Neural cell (in vitro differentiated cells): ENCODE results near the gene TGFBR3. TPM values are rescaled to one million over a fixed set of nuclear protein-coding genes. Genes with fewer than 3 reads are reported as not detected.

Source experiments
- H2AFZ ChIP-seq: fragments of 200-600, 300-800 bp; sonication (generic), shearing (Covaris generic); 2 replicates; pipeline ENCODE4 v1.6.0; 2014; ENCODE audit warnings: low read depth, mild to moderate bottlenecking, antibody characterized with exemption, low read length, moderate library complexity
- H3F3A ChIP-seq: fragments of 200-600 bp; shearing (Covaris generic); 2 replicates; pipeline ENCODE4 v1.6.1; 2016; ENCODE audit warnings: mild to moderate bottlenecking, moderate library complexity, mixed read lengths, antibody characterized with exemption, low read length; ENCODE audit not compliant: insufficient read depth, poor library complexity, severe bottlenecking
- H3K27ac ChIP-seq: fragments of 200-600, 300-800 bp; sonication (generic), shearing (Covaris generic); 2 replicates; pipeline ENCODE4 v1.5.1; 2014; ENCODE audit warnings: mild to moderate bottlenecking, low read length, moderate library complexity
- H3K27me3 ChIP-seq: fragments of 300-800, 200-600 bp; sonication (generic), shearing (Covaris generic); 2 replicates; pipeline ENCODE4 v1.6.0; 2014; ENCODE audit warnings: mild to moderate bottlenecking, low read depth, low read length, moderate library complexity; ENCODE audit not compliant: insufficient read depth
- H3K36me3 ChIP-seq: fragments of 300-800, 200-600 bp; sonication (generic), shearing (Covaris generic); 2 replicates; pipeline ENCODE4 v1.5.1; 2014; ENCODE audit warnings: mild to moderate bottlenecking, antibody characterized with exemption, low read length, moderate library complexity; ENCODE audit not compliant: insufficient read depth
- H3K4me2 ChIP-seq: fragments of 300-800, 200-600 bp; sonication (generic), shearing (Covaris generic); 2 replicates; pipeline ENCODE4 v1.6.0; 2014; ENCODE audit warnings: mild to moderate bottlenecking, low read length
- H3K4me3 ChIP-seq: fragments of 300-800, 200-600 bp; sonication (generic), shearing (Covaris generic); 2 replicates; pipeline ENCODE4 v1.5.1; 2014; ENCODE audit warnings: mild to moderate bottlenecking, low read length, moderate library complexity
- H3K79me2 ChIP-seq: fragments of 200-600 bp; shearing (Covaris generic); replicated peaks from 2 replicates; pipeline ENCODE4 v1.6.0; 2014; ENCODE audit warnings: mild to moderate bottlenecking, low read length, moderate library complexity; ENCODE audit not compliant: insufficient read depth
- H3K9ac ChIP-seq: fragments of 300-800, 200-600 bp; sonication (generic), shearing (Covaris generic); 2 replicates; pipeline ENCODE4 v1.6.1; 2016; ENCODE audit warnings: mild to moderate bottlenecking, low read length, mixed read lengths
- H3K9me2 ChIP-seq: fragments of 200-600 bp; shearing (Covaris generic); 2 replicates; pipeline ENCODE4 v1.6.1; 2016; ENCODE audit warnings: mild to moderate bottlenecking, low read length, mixed read lengths; ENCODE audit not compliant: insufficient read depth
- H3K9me3 ChIP-seq: fragments of 200-600, 300-800 bp; sonication (generic), shearing (Covaris generic); 2 replicates; pipeline ENCODE4 v1.6.1; 2016; ENCODE audit warnings: mild to moderate bottlenecking, mixed run types, low read length, moderate library complexity, mixed read lengths
- H4K20me1 ChIP-seq: fragments of 200-600 bp; shearing (Covaris generic); 2 replicates; pipeline ENCODE4 v1.6.1; 2016; ENCODE audit warnings: mild to moderate bottlenecking, mixed run types; ENCODE audit not compliant: insufficient read depth
- CTCF ChIP-seq: fragments of 450-650 bp; IDR thresholded peaks from 2 replicates; pipeline ENCODE4 v1.5.1; 2014; ENCODE audit warnings: antibody characterized with exemption, mild to moderate bottlenecking, moderate library complexity; ENCODE audit not compliant: poor library complexity, severe bottlenecking
- EP300 ChIP-seq: fragments of 450-650 bp; conservative IDR thresholded peaks from 2 replicates; pipeline ENCODE4 v1.6.1; 2014; ENCODE audit warnings: antibody characterized with exemption, mild to moderate bottlenecking, moderate library complexity; ENCODE audit not compliant: poor library complexity, severe bottlenecking
- EZH2 ChIP-seq: fragments of 200-600, 300-800 bp; shearing (Covaris generic), sonication (generic); IDR thresholded peaks from 2 replicates; pipeline ENCODE4 v1.6.1; 2014; ENCODE audit warnings: antibody characterized with exemption, low read length, borderline replicate concordance, mild to moderate bottlenecking; ENCODE audit not compliant: insufficient read depth, poor library complexity, severe bottlenecking
- MXI1 ChIP-seq: fragments of 450-650 bp; conservative IDR thresholded peaks from 2 replicates; pipeline ENCODE4 v1.6.1; 2014; ENCODE audit warnings: antibody characterized with exemption, mild to moderate bottlenecking; ENCODE audit not compliant: poor library complexity, severe bottlenecking
- POLR2AphosphoS5 ChIP-seq: IDR thresholded peaks from 2 replicates; pipeline ENCODE4 v1.6.1; 2012
- RAD21 ChIP-seq: fragments of 450-650 bp; conservative IDR thresholded peaks from 2 replicates; pipeline ENCODE4 v1.6.1; 2014; ENCODE audit warnings: antibody characterized with exemption, mild to moderate bottlenecking, moderate library complexity
- REST ChIP-seq: IDR thresholded peaks from 2 replicates; pipeline ENCODE4 v1.6.1; 2012; ENCODE audit warnings: borderline replicate concordance
- SMC3 ChIP-seq: fragments of 450-650 bp; conservative IDR thresholded peaks from 2 replicates; pipeline ENCODE4 v1.6.1; 2014; ENCODE audit warnings: antibody characterized with exemption, mild to moderate bottlenecking, moderate library complexity; ENCODE audit not compliant: poor library complexity
- TAF1 ChIP-seq: IDR thresholded peaks from 2 replicates; pipeline ENCODE4 v1.6.1; 2012; ENCODE audit warnings: low read depth
- polyA plus RNA-seq: library from polyadenylated mRNA; depleted of rRNA; stranded (reverse); fragments of >200 nt; gene quantifications from 2 replicates; pipeline ENCODE4 v1.2.3, GENCODE V29; 2014

The TGFBR3 gene
- polyA plus RNA-seq, 1 donor from 2014 or later = 0.25 TPM

GRCh38 chr1:91787919-91788318 lies 98.0 kb downstream of the TGFBR3 start:
- no peak overlapping the region for H3K4me2 ChIP-seq
- peaks cover 6% of the 10 kb centered on the region for H3K27me3 ChIP-seq
- no peaks in the 10 kb centered on the region for H3K9me2 ChIP-seq
- no peak overlapping the region for H3K27ac ChIP-seq
- H3K36me3 ChIP-seq = no peaks in the 10 kb centered on the region
- H3K79me2 ChIP-seq = no peaks in the 10 kb centered on the region
- H3K4me3 ChIP-seq = no peak overlapping the region
- no peak overlapping the region for H2AFZ ChIP-seq
- H3K9me3 ChIP-seq = no peaks in the 10 kb centered on the region
- no peak overlapping the region for H3K9ac ChIP-seq
- TF ChIP-seq RAD21 (no peak), TAF1 (no peak), SMC3 (no peak), MXI1 (no peak), REST (no peak), CTCF (no peak), EZH2 (no peak), EP300 (no peak), POLR2AphosphoS5 (no peak)
- no peaks in the 10 kb centered on the region for H4K20me1 ChIP-seq
- no peaks in the 10 kb centered on the region for H3F3A ChIP-seq

GRCh38 chr1:91784616-91785015 lies 101.3 kb downstream of the TGFBR3 start:
- H4K20me1 ChIP-seq = no peaks in the 10 kb centered on the region
- no peak overlapping the region for H2AFZ ChIP-seq
- H3K79me2 ChIP-seq = no peaks in the 10 kb centered on the region
- TF ChIP-seq REST (no peak), CTCF (no peak), EP300 (no peak), SMC3 (no peak), MXI1 (no peak), EZH2 (no peak), TAF1 (no peak), RAD21 (no peak), POLR2AphosphoS5 (no peak)
- no peak overlapping the region for H3K4me2 ChIP-seq
- no peaks in the 10 kb centered on the region for H3K9me2 ChIP-seq
- H3K27ac ChIP-seq = no peak overlapping the region
- H3K36me3 ChIP-seq = no peaks in the 10 kb centered on the region
- H3K9me3 ChIP-seq = no peaks in the 10 kb centered on the region
- H3K4me3 ChIP-seq = no peak overlapping the region
- no peak overlapping the region for H3K9ac ChIP-seq
- H3F3A ChIP-seq = no peaks in the 10 kb centered on the region
- no peaks in the 10 kb centered on the region for H3K27me3 ChIP-seq
